Effector CD4-positive, alpha-beta T cell (primary cell): ENCODE measurements around the gene IGF2R.
"Not testable (repeated sequence)": the region's sequence is repeated elsewhere in the genome, so short reads cannot be mapped to it uniquely, and the experiment has no call there.

Experiments
- DNase-seq: peaks from one replicate; pipeline ENCODE4 v3.0.0-alpha.2; 2020

IGF2R gene

DNA sequence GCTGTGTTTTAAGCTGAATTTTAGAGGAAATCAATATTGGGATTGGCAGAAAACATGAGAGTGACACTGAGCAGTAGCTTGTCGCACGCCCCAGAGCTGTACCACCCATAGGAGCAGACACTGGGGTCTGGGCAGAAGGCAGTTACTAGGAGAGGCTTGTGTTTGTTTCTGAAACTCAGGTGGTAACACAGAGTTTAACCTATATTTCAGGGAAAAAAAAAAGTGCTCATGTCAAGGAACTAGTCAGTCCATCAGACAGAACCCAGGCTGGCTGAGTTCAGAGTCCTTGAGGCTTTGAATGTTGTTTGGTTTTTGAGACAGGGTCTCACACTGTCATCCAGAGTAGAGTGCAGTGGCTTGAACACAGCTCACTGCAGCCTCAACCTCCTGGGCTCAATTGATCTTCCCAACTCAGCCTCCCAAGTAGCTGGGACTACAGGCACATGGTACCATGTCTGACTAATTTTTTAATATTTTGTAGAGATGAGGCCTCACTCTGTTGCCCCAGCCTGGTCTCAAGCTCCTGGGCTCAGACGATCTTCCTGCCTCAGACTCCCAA lies 159.3 kb downstream of the IGF2R start:
- no peak for DNase-seq

DNA sequence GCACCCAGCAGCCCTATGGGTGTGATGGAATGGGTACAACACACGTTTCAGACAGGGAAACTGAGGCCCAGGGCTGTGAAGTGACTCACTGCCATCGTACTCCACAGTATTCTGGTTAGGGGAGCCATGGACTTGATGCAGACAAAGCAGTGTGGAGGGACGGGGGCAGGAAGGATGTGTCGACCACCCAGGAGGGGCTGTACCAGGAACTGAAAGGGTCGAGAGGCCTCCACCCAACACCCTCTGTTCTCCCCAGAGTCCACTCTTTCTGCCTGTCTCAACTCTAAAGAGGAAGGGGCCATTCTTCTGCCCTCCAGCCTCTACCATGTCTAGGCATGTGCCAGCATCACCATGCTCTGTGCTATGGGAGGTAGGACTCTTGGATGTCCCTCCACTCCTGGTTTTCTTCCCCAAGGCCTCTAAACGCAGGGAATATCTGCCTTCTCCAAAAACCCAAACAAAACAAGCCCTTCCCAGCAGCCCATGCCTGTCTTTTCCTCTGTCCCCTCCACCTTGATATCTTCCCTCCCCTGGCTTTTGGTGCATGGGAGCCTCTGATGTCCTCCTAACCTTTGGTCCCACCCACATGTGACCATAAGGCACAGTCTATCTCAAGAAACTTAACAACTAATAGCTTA lies 160.1 kb downstream of the IGF2R start:
- DNase-seq, result no peak

DNA sequence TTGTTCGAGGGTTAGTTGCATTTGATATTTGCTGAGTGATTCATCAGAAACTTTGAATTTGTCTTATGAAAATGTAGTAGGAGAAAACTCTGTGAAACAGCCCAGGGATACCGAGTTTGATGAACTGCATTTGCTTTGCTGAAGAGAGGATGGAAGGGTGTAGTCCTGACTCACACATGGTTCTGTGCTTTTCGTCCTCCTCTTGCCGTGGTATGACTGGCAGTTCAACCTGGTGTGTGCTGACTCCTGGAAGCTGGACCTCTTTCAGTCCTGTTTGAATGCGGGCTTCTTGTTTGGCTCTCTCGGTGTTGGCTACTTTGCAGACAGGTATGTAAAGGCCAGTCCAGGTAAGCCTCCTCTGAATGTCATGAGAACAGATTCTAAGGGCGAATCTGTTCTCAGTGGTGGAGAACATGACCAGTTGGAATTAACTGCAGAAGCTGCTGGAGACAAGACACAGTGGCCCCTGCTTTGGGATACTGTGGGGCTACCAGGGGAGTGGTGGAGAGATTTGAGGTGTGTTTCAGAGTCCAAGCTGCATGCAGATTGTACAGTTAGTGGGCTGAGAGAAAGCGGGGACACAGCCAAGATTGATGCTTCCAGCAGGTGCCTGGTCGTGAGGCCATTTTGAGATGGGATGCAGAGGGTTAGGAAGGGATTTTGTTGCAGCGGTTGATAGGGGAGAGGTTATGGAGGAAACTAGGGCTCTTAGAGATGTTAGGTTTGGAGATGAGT lies 161.2 kb downstream of the IGF2R start:
- DNase-seq, result no peak

DNA sequence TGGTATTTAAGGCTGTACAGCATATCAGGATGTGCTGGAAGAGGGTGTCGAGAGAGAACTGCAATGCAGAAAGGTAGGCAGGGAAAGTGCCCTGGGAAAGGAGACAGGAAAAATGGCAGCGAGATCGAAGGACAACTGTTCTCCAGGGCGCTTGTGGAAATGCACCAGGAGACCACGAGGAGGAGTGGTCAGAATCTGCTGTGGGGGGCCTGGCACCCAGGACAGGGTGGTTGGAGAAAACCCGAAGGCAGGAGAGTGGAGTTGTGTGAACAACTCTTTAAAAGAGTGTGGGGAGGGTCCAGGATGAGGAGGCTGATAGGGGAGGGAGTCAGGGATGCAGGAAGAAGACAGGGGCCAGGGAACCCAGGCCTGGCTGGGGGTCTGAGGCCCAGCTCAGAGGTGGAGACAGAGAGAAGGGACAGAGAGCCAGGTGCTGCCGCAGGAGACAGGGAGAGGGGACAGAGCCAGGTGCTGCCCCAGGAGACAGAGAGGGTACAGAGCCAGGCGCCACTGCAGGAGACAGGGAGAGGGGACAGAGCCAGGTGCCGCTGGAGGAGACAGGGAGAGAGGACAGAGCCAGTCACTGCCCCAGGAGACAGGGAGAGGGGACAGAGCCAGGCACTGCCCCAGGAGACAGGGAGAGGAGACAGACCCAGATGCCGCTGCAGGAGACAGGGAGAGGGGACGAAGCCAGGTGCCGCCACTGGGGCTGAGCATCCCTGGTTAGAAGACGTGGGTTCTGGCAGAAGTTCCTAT lies 162.0 kb downstream of the IGF2R start:
- DNase-seq, result no peak

DNA sequence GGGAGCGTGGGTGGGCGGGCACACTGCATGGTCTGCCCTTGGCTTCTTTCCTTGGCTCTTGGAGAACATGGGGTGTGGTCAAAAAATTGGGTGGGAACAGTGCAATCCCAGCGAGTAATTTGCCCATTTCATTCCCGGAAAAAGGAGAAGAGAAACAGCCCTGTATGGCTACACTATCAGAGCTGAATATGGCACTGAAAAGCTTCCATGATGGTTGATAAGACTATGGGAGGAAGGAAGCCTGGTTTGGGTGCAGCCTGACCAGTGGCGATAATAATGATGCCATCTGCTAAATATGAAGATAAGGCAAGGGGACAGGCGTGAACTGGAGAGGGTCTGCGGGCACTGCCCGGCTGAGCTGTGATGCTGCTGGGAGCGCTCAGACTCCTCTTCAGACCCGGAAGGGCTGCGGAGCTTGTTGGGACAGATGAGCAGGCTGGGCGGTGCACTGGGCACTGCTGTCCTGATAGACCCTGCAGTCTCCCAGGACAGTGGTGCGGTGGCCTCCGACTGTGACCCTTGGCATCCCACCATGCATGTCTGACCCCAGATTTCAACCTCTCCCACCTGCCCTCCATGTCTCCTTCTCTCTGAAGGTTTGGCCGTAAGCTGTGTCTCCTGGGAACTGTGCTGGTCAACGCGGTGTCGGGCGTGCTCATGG lies 162.9 kb downstream of the IGF2R start:
- DNase-seq, result no peak

DNA sequence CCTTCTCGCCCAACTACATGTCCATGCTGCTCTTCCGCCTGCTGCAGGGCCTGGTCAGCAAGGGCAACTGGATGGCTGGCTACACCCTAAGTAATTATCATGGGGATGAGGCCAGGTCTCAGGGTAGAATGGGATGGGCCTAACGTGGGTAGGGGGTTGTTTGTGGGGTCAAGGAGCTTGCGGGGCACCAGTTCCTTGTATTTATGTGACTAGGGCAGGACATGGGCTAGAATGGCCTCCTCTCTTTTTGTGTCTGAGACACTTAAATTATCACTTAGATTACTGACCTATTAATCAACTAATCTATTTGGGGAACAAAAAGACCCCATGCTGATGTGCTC lies 163.4 kb downstream of the IGF2R start:
- DNase-seq, result no peak

DNA sequence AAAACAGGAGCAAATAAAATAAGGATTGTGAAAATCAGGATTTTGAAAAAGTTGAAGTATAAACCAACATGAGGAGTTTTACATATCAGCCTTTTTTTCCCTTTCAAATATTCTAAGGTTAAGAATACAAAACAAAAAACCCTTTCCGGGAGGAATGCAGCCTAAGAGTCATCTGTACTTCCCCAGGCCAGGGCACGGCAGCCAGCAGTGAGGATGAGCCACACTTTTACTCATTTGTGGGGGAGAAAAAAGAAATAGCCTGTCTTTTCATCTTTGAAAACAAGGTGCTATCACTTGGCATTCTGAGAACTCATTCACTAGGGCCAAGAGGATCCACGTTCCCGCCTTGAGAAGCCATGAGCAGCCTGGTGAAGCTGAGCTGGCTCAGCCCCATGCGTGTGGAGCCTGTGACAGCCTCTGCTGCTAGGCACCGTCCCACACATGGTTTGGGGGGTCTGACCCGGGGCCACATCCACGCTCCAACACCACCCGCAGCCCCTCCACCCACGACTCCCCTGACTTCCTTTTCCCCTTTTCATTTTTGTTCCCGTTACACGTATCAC lies 164.0 kb downstream of the IGF2R start:
- no peak for DNase-seq

DNA sequence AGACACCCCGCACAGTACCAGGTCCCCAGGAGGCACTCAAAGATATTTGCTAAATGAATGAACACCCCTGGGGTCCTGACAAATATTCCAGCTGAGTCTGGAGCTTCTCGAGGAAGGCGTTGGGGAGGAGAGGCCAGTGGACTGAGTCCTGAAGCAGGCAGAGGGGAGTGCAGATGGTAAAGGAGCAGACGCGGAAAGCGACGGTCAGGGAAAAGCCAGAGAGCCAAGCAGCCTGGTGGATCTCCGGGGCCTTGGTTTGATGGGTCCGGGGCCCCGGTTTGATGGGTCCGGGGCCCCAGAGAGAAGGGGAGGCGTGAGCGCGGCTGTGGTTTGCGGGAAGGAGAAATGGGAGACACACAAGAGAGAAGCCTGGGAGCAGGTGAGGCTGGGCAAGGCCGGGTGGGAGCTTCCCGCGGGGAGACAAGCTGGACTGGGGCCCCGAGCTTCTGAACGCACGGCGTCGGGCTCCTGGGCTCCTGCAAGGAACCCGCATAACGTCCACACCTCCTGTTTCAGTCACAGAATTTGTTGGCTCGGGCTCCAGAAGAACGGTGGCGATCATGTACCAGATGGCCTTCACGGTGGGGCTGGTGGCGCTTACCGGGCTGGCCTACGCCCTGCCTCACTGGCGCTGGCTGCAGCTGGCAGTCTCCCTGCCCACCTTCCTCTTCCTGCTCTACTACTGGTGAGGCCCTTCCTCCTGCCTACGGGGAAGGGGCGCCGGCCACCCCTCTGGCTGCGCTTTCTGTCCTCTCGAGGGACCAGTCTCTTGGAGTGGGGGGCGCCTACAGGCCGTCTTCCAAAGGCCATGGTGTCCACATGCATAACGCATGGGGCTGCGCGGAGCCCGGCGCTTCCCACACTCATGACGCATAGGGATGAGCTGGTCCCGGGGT lies 164.8 kb downstream of the IGF2R start:
- no peak for DNase-seq

DNA sequence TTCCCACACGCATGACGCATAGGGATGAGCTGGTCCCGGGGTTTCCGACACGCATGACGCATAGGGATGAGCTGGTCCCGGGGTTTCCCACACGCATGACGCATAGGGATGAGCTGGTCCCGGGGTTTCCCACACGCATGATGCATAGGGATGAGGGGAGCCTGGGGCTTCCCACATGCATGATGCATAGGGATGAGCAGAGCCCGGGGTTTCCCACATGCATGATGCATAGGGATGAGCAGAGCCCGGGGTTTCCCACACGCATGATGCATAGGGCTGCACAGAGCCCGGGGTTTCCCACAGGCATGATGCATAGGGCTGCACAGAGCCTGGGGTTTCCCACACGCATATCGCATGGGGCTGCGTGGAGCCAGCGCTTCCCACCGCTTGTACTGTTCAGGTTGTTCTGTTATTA lies 165.5 kb downstream of the IGF2R start:
- not testable (repeated sequence) for DNase-seq

DNA sequence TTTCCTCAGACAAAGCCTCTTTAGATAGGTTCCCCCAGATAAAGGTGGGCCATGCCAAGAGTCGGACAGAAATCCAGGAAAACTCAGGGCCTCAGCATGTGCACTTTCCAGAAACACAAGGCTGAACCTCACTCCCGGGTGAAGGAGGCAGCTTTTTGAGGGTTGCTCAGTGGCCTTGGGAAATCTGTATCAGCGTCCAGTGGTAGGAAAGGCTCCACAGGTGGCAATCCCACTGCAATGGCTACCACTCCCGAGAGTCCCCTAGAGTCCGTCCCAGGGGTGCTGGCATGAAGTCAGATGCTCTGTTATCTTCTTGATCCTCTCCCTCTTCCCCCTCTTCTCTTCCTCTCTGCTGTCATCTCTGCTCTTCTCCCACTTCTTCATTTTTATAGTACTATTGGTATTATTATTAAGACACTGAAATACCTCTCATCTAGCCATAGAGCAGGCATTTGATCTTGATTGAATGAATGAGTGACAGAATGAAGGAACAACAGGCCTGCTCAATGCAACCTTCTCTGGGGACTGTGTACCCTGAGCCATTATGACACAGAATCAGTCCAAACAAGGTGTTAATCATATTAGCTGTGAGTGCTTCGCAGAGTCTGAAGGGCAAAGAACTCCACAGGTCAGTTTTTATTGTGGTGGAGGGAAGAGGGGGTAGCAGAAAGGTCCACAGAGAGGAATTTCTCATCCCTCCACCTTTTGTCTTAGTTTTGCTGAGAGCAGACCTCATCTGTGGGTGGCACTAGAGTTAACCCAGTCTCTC lies 166.1 kb downstream of the IGF2R start:
- no peak for DNase-seq

DNA sequence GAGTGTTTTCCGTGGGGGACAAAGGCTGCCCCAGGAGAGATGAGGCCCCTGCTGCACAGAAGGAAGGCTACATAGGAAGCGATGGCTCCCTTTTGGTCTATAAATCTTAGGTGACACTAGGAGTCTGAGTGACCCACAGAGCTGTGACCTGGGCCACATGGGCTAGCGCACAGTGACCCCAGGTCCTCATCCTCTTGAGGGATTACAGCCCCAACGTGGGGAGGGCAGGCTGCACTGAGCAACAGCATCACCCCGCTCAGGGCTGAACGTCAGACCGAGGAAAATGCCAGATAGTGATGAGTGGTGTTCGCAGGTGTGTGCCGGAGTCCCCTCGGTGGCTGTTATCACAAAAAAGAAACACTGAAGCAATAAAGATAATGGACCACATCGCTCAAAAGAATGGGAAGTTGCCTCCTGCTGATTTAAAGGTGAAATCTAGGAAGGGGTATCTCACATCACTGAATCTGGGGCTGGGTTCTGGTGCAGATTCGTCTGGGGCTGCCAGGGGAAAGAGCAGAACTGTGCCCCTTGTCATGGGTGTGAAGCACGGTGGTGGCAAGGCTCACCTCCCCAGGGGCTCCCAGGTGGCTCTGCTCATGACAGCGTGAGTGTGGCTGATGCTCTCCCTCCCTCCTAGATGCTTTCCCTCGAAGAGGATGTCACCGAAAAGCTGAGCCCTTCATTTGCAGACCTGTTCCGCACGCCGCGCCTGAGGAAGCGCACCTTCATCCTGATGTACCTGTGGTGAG lies 167.2 kb downstream of the IGF2R start:
- DNase-seq, result no peak

DNA sequence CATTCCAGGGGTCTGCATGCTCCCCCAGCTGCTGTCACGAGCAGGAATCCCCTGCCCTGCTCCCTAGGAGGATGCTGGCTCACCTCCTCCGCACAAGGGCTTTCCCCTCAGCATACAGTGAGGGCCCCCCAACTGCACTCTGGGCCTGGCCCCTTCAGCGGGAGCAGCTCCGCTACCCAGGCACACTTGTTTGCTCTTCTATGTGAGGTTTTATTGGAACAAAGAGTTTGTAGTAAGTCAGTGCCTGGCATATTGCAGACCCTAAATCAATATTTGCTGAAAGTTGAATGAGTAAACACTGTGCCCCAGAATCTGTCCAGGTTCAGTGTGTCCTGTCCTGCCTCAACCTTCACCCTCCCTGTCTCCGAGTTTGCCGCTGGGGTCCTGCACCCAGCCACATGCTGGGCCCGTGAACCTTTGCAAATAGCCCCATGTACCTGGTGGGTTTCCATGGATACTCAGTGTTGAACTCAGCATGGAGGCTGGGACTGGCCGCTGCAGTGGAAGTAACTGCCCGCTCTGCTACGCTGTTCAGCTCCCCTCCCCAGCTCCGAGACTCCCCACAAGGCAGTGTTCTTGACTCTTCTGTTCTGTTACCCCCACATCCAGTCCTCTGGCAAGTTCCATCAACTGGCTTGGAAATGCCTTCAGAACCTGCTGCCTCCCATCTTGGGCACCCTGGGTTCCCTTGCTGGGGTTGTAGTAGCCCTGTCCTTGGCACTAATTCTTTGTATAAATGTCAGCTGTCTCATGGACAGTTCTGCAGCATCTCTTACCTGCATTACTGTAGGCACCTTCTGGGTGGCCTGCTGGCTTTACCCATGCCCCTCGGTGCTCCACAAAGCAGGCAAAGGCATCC lies 168.5 kb downstream of the IGF2R start:
- DNase-seq, result no peak

DNA sequence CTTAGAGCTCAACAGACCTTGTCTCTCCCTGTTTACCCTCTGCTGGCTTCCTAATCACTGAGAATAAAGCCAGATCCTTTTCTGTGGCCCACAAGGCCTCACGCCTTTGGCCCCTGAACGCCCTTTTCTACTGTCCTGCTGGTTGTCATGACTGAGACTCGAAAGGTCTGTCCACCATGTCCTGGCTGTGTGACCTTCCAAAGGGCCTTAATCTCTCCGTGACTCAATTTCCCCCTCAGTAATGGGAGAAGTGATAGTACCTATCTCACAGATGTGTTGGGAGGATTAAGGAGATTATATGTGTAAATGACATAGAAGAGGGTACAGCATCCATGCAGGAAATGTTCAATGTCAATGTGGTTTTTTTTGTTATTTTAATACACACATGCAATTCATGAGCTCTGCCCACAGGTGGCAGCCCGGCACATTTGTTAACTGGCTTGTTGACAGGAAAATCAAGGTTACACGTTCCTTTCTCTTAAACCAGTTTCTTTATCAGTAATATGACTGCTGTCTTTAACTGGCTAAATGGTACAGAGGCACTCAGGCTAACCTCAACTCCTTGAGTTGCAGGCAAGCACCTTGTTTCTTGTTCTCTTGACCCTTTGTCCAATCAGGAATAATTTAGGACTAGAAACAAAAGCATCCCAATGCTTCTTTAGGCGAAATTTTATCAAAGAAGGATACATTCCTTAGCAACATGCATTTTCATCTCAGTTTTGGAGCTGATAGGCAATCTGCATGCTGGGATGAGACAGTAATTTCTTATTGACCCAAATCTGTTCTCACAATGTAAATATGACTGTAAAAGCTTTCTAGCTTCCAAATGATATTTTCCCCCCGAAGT lies 169.3 kb downstream of the IGF2R start:
- peak; percentile 37 for DNase-seq

DNA sequence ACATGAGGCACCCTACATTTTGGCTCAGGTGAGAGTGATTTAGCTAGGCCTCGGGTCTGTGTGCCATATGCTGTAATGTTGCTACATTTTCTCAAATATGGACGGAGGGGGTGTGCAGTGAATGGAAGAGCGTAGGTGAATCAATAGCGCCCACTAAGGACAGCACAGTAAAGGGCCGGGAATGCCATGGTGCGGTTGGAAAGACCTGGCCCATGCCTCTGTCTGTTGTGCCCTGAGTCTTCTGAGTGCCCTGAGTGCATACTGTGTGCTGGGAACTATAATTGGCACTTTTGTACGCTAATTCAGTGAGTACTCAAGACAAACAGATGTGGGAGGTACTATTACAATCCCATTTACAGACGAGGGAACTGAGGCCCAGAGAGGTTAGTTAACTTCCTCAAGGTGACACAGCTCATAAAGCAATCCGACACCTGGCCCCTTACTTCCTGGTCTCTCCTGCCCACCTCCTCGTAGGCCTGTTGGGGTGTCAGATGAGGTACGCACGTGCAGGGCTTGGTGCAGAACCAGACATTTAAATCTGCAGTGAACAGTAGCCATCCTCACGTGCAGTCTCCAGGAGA lies 170.0 kb downstream of the IGF2R start:
- DNase-seq, result no peak

DNA sequence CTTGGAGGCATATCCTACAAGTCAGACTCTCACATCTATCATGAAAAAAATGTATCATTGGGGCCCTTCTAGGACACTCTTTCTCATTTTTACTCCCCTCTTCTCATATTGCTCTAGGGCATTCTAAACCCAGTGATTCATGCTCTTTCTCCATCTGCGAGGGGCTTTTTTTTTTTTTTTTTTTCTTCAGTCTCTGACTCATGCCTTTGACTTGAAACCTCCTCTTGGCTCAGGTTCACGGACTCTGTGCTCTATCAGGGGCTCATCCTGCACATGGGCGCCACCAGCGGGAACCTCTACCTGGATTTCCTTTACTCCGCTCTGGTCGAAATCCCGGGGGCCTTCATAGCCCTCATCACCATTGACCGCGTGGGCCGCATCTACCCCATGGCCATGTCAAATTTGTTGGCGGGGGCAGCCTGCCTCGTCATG lies 170.6 kb downstream of the IGF2R start:
- no peak for DNase-seq

DNA sequence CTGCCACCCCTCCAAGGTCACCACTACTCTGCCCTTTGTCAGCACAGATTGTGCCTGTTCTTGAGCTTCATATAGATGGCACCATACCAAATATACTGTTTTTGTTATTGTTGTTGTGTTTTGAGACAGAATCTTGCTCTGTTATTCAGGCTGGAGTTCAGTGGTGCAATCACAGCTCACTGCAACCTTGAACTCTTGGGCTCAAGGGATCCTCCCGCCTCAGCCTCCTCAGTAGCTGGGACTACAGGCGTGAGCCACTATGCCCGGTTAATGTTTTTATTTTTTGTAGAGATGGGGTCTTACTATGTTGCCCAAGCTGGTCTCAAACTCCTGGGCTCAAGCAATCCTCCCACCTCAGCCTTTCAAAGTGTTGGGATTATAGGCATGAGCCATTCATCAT lies 171.6 kb downstream of the IGF2R start:
- DNase-seq, result not testable (repeated sequence)

DNA sequence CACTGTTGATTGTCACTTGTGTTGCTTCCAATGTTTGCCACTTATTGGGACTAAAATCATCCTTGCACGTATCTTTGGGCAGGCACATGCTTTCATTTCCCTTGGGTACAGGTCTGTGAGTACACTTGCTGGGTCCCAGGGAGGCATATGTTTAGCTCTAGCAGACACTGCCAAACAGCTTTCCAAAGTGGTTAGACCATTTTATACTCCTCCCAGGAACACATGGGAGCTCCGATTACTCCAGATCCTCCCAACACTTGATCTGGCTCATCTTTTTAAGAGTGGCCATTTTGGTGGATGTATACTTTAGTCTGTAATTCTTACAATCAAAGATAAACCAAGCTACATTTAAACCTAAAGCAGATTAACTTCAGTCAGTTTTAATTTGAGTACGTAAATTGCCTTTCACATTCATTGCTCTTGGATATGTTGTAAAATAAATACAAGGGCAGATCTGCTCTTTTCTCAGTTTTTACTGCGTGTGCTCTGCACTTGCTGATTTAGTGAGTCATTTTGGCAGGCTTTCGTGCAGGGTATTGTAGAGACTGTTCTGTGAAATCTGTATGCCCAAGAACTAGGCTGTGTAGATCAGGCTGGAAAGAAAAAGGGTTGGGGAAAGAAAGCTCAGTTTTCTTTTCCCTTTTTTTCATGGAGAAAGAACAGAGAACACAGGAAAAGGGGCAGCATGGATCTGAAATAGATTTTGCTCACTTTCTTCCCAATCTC lies 172.3 kb downstream of the IGF2R start:
- no peak for DNase-seq
